HUES48 (cell line): Measurements from ENCODE around the gene NMRAL1.
A peak's percentile ranks its signal among the peaks of the same experiment; 100 is the strongest.

Experiments used
- H3K27ac ChIP-seq: one replicate; pipeline ENCODE4 v1.7.0; 2013; ENCODE audit warnings: low read depth, low read length, inconsistent platforms
- H3K27me3 ChIP-seq: 2 replicates; pipeline ENCODE4 v1.6.1; 2013; ENCODE audit warnings: mild to moderate bottlenecking, low read length; ENCODE audit not compliant: control insufficient read depth, insufficient read depth
- H3K36me3 ChIP-seq: 2 replicates; pipeline ENCODE4 v1.6.1; 2013; ENCODE audit warnings: low read length; ENCODE audit not compliant: control insufficient read depth, insufficient read depth
- H3K4me1 ChIP-seq: 2 replicates; pipeline ENCODE4 v1.6.1; 2013; ENCODE audit warnings: mild to moderate bottlenecking, low read length; ENCODE audit not compliant: control insufficient read depth, insufficient read depth
- H3K4me3 ChIP-seq: 2 replicates; pipeline ENCODE4 v1.5.1; 2013; ENCODE audit warnings: mild to moderate bottlenecking, low read depth, low read length
- H3K9ac ChIP-seq: 2 replicates; pipeline ENCODE4 v1.6.1; 2013; ENCODE audit warnings: mild to moderate bottlenecking, low read depth, low read length, moderate library complexity
- H3K9me3 ChIP-seq: 2 replicates; pipeline ENCODE4 v1.6.1; 2013; ENCODE audit warnings: low read length; ENCODE audit not compliant: control insufficient read depth, insufficient read depth

NMRAL1 gene

GRCh38 chr16:4463522-4464163 lies 10.8 kb downstream of the NMRAL1 start:
- Histone ChIP-seq H3K27ac (no peak overlapping the region), H3K36me3 (peaks cover 61% of the 10 kb centered on the region), H3K4me1 (no peaks in the 10 kb centered on the region), H3K9ac (no peak overlapping the region), H3K9me3 (no peaks in the 10 kb centered on the region), H3K27me3 (no peaks in the 10 kb centered on the region), H3K4me3 (no peak overlapping the region)

DNA sequence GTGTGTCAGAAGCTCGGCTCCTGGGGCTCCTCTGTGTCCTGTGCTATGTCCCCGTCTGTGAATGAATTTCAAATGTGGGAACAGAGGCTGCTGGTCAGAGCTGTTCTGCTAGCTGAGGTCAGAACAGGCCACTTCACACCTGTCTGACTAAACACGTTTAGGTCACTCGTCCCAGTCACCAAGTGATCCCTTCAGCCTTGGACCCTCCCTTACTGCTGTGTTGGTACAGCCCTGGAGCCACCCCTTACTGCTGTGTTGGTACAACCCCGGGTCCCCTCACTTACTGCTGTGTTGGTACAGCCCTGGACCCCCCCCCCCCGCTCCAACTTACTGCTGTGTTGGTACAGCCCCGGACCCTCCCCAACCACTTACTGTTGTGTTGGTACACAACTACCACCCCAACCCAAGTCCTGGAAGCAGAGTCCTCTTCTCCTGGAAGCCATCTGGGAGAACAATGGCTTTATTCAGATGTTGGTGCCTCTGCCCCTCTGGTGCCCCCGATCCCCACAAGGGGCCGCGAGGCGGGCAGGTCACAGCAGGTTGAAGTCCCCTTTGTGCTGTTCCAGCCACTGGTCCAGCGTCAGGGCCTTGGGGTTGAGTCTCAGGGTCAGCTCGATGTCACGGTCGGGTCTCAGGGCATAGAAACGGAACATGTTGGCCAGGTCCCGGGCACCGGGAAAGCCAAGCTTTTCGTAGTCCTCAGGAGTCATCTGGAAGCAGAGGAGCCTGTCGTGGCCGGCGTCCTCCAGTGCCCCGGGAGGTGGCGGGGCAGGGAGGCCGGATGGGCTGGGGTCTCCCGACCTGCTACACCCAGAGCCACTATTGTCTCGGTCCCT lies 13.0 kb downstream of the NMRAL1 start:
- Histone ChIP-seq H3K4me3 (no peak overlapping the region), H3K9me3 (no peaks in the 10 kb centered on the region), H3K27me3 (no peaks in the 10 kb centered on the region), H3K9ac (no peak overlapping the region), H3K36me3 (peaks cover 45% of the 10 kb centered on the region), H3K27ac (peak overlapping the region; percentile 47), H3K4me1 (no peaks in the 10 kb centered on the region)

DNA sequence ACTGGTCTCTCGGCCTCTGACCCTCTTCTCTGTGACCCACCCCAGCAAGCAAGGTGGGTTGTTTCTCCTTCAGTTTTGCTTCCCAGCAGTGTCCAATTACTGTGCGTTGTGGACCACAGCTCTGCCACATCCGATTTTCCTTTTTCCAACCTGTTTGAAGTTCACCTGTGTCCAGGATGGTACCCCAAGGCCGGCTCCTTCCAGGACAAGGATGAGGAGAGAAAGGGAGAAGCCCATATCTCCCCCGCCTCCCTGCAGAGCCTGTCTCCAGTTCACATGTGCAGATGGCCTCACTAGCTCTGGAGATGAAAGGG lies 13.5 kb downstream of the NMRAL1 start:
- H3K36me3 ChIP-seq: peaks cover 45% of the 10 kb centered on the region
- H3K27me3 ChIP-seq: no peaks in the 10 kb centered on the region

GRCh38 chr16:4455951-4456350 lies 18.5 kb downstream of the NMRAL1 start:
- no peaks in the 10 kb centered on the region for H3K27me3 ChIP-seq
- H3K9me3 ChIP-seq: no peaks in the 10 kb centered on the region
- H3K9ac ChIP-seq: no peak overlapping the region
- H3K4me1 ChIP-seq: no peaks in the 10 kb centered on the region
- H3K27ac ChIP-seq: no peak overlapping the region
- peaks cover 48% of the 10 kb centered on the region for H3K36me3 ChIP-seq
- no peak overlapping the region for H3K4me3 ChIP-seq

More for the DNA sequence above, 13.5 kb downstream of the NMRAL1 start:
- H3K9me3 ChIP-seq: no peaks in the 10 kb centered on the region
- no peaks in the 10 kb centered on the region for H3K4me1 ChIP-seq
- no peak overlapping the region for H3K27ac ChIP-seq
- H3K9ac ChIP-seq: no peak overlapping the region
- no peak overlapping the region for H3K4me3 ChIP-seq

DNA sequence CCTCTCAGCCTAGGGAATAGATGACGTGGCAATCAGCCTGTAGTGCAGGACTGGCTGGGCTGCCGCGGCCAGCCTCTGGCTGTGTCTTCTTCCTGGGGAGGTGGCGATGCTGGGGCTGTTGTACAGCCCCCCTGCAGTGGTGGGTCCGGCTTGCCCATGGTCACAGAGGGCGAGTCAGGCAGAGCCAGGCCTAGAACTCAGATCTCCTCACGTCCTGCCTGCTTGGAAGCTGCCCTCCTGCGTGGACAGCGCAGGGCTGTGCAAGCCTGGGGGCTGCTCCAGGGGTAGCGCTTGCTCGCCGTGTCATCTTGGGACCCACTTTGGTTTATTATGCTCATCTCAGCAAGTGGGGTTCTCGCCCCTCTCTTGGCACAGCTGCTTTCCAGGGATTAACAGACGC lies 19.3 kb downstream of the NMRAL1 start:
- no peaks in the 10 kb centered on the region for H3K4me1 ChIP-seq
- peaks cover 57% of the 10 kb centered on the region for H3K36me3 ChIP-seq
- no peaks in the 10 kb centered on the region for H3K9me3 ChIP-seq
- no peak overlapping the region for H3K9ac ChIP-seq
- H3K27ac ChIP-seq: no peak overlapping the region
- H3K27me3 ChIP-seq: no peaks in the 10 kb centered on the region
- no peak overlapping the region for H3K4me3 ChIP-seq

GRCh38 chr16:4454623-4455022 lies 19.8 kb downstream of the NMRAL1 start:
- peaks cover 61% of the 10 kb centered on the region for H3K36me3 ChIP-seq
- H3K27ac ChIP-seq: no peak overlapping the region
- H3K4me3 ChIP-seq: no peak overlapping the region
- no peak overlapping the region for H3K9ac ChIP-seq
- H3K27me3 ChIP-seq: no peaks in the 10 kb centered on the region
- H3K4me1 ChIP-seq: no peaks in the 10 kb centered on the region
- H3K9me3 ChIP-seq: no peaks in the 10 kb centered on the region

GRCh38 chr16:4452674-4453073 lies 21.8 kb downstream of the NMRAL1 start:
- H3K27me3 ChIP-seq: no peaks in the 10 kb centered on the region
- no peak overlapping the region for H3K4me3 ChIP-seq
- H3K9ac ChIP-seq: no peak overlapping the region
- no peak overlapping the region for H3K27ac ChIP-seq
- H3K4me1 ChIP-seq: no peaks in the 10 kb centered on the region
- peaks cover 79% of the 10 kb centered on the region for H3K36me3 ChIP-seq
- no peaks in the 10 kb centered on the region for H3K9me3 ChIP-seq

- no peak overlapping the region for H3K27ac ChIP-seq
- peaks cover 82% of the 10 kb centered on the region for H3K36me3 ChIP-seq
- H3K4me1 ChIP-seq: no peaks in the 10 kb centered on the region
- no peak overlapping the region for H3K9ac ChIP-seq
- no peaks in the 10 kb centered on the region for H3K9me3 ChIP-seq
- H3K4me3 ChIP-seq: no peak overlapping the region
- no peaks in the 10 kb centered on the region for H3K27me3 ChIP-seq
Measured at GRCh38 chr16:4450931-4451519, 23.4 kb downstream of the NMRAL1 start.

DNA sequence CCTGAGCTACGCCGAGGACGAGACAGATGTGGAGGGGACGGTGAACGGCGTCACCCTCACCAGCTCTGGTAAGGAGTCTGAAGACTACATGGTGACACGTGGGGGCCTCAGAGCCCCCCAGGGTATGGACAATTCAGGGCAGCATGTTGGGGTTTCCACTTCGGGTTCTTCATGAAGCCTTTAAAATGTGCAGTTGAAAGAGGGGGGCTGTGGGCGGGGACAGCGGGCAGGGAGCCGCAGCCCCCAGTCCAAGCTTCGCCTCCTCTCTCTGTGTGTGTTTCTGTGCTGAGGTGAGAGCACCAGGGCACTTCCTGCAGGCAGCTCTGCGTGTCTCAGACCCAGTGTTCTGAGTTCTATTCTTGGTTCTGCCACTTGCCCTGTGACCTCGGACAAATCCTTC lies 24.0 kb downstream of the NMRAL1 start:
- Histone ChIP-seq H3K9ac (no peak overlapping the region), H3K36me3 (peaks cover 81% of the 10 kb centered on the region), H3K9me3 (no peaks in the 10 kb centered on the region), H3K27ac (no peak overlapping the region), H3K4me3 (no peak overlapping the region), H3K27me3 (no peaks in the 10 kb centered on the region), H3K4me1 (no peaks in the 10 kb centered on the region)

DNA sequence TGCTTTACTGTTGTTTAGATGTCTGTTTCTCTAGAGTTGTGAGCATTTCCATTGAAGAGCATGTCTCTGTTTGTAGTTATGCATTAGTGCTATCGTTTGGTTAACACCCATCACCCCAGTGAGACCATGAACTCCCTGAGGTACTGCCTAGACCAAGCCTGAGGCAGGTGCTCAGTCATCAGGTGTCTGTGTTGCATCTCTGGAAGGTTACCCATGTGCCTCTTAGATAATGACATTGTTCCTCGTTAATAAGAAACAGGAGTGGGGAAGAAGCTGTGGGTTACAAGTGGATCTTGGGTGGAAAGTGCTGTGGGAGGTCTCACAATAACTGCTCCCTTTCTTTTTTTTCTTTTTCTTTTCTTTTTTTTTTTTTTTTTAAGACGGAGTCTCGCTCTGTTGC lies 30.4 kb downstream of the NMRAL1 start:
- Histone ChIP-seq H3K27ac (no peak overlapping the region), H3K9ac (no peak overlapping the region), H3K9me3 (no peaks in the 10 kb centered on the region), H3K4me3 (no peak overlapping the region), H3K27me3 (no peaks in the 10 kb centered on the region), H3K36me3 (peaks cover 92% of the 10 kb centered on the region), H3K4me1 (no peaks in the 10 kb centered on the region)

GRCh38 chr16:4443271-4443670 lies 31.2 kb downstream of the NMRAL1 start:
- Histone ChIP-seq H3K27me3 (no peaks in the 10 kb centered on the region), H3K27ac (no peak overlapping the region), H3K4me1 (no peaks in the 10 kb centered on the region), H3K9ac (no peak overlapping the region), H3K36me3 (peaks cover 93% of the 10 kb centered on the region), H3K4me3 (no peak overlapping the region), H3K9me3 (no peaks in the 10 kb centered on the region)
